K562 (cell line): ENCODE measurements around the gene SLIT1. TPM values are rescaled to one million over a fixed set of nuclear protein-coding genes. Genes with fewer than 3 reads are reported as not detected.
"Not testable (repeated sequence)": the region's sequence is repeated elsewhere in the genome, so short reads cannot be mapped to it uniquely, and the experiment has no call there.

Source experiments
- ATAC-seq: fragments of 200-7000 bp; cut with Tn5 transposase; 3 replicates; pipeline ENCODE4 v1.9.1; 2020; ENCODE audit warnings: moderate library complexity
- BruUV-seq: library from RNA; stranded (reverse); fragments of 400-500 nt; replicated peaks from 2 replicates; lab custom pipeline; 2021; lab: Mats Ljungman, UMichigan
- CTCF ChIA-PET: fragments of 300-600 bp; formaldehyde crosslinking; extraction: SDS; loops from one replicate; lab custom pipeline; 2021; ENCODE audit warnings: low intra/inter-chr PET ratio; lab: Yijun Ruan, JAX
- POLR2A ChIA-PET: fragments of 300-600, 350-650 bp; sonication (Branson Sonifier 250); formaldehyde crosslinking; extraction: SDS; loops from one replicate; lab custom pipeline; 2021; ENCODE audit warnings: antibody characterized with exemption, inconsistent platforms; lab: Yijun Ruan, JAX
- DNase-seq, 4 experiments: peaks; one replicate each; pipeline versions ENCODE4 v3.0.0 to v3.0.0-alpha.2; 2011 to 2018; ENCODE audit warnings: low spot score in 3 of 4, mixed read lengths in 3 of 4; ENCODE audit errors: extremely low read depth in 1 of 4
- FAIRE-seq: peaks from 2 replicates; lab custom pipeline; 2011; peaks lifted over from hg19 to GRCh38; lab: Jason Lieb, UNC
- H2AFZ ChIP-seq: 2 replicates; pipeline ENCODE4 v1.6.0; 2011; ENCODE audit warnings: low read depth, low read length, control low read depth, inconsistent platforms
- H3K27ac ChIP-seq: fragments of 200-600 bp; 3 replicates; pipeline ENCODE4 v1.8.0; 2011; ENCODE audit warnings: low read depth, mild to moderate bottlenecking, control low read depth, inconsistent platforms, low read length, moderate library complexity, mixed read lengths; ENCODE audit errors: extremely low read depth
- H3K27me3 ChIP-seq, 2 experiments: fragments of 300-600 bp in 1 of 2; 2 replicates in 1 of 2; 3 replicates in 1 of 2; pipeline versions ENCODE4 v1.6.0 to v1.8.0; 2011; ENCODE audit warnings: inconsistent platforms in 2 of 2, low read length in 2 of 2, mild to moderate bottlenecking in 1 of 2, mixed read lengths in 1 of 2, moderate library complexity in 1 of 2; ENCODE audit not compliant: control insufficient read depth in 2 of 2, insufficient read depth in 2 of 2
- H3K36me3 ChIP-seq: fragments of 300-600 bp; 3 replicates; pipeline ENCODE4 v1.8.0; 2011; ENCODE audit warnings: mild to moderate bottlenecking, low read length, inconsistent platforms; ENCODE audit not compliant: control insufficient read depth, insufficient read depth
- H3K4me1 ChIP-seq, 2 experiments: fragments of 200-600 bp in 1 of 2; replicated peaks in 1 of 2; 2 replicates in 1 of 2; 3 replicates in 1 of 2; pipeline versions ENCODE4 v1.5.1 to v1.8.0; 2011; ENCODE audit warnings: inconsistent platforms in 2 of 2, low read length in 2 of 2, mild to moderate bottlenecking in 1 of 2, mixed read lengths in 1 of 2, moderate library complexity in 1 of 2; ENCODE audit not compliant: control insufficient read depth in 2 of 2, insufficient read depth in 2 of 2
- H3K4me2 ChIP-seq: 2 replicates; pipeline ENCODE4 v1.6.1; 2011; ENCODE audit warnings: low read length, control low read depth, inconsistent platforms, mixed read lengths; ENCODE audit not compliant: insufficient read depth
- H3K4me3 ChIP-seq: fragments of 200-600 bp; sonication (generic), shearing (Covaris generic); 2 replicates; pipeline ENCODE4 v1.5.1; 2016; ENCODE audit warnings: control low read depth, inconsistent platforms
- H3K79me2 ChIP-seq: fragments of 200-600 bp; 3 replicates; pipeline ENCODE4 v1.8.0; 2011; ENCODE audit warnings: low read length, inconsistent platforms; ENCODE audit not compliant: control insufficient read depth, insufficient read depth
- H3K9ac ChIP-seq, 2 experiments: 2 replicates each; pipeline versions ENCODE4 v1.6.0 to v1.6.1; 2011; ENCODE audit warnings: low read depth in 2 of 2, low read length in 2 of 2, control low read depth in 1 of 2, inconsistent platforms in 1 of 2, mild to moderate bottlenecking in 1 of 2, mixed read lengths in 1 of 2; ENCODE audit not compliant: insufficient read depth in 1 of 2
- H3K9me1 ChIP-seq: one replicate; pipeline ENCODE4 v1.6.0; 2011; ENCODE audit warnings: inconsistent platforms, mild to moderate bottlenecking, low read length, moderate library complexity; ENCODE audit not compliant: control insufficient read depth, insufficient read depth
- H3K9me3 ChIP-seq: replicated peaks from 2 replicates; pipeline ENCODE4 v1.5.1; 2011; ENCODE audit warnings: low read depth, low read length, inconsistent platforms; ENCODE audit not compliant: control insufficient read depth, insufficient read depth
- H4K20me1 ChIP-seq: replicated peaks from 2 replicates; pipeline ENCODE4 v1.6.1; 2011; ENCODE audit warnings: low read length, inconsistent platforms, mixed read lengths; ENCODE audit not compliant: control insufficient read depth, insufficient read depth
- CTBP1 ChIP-seq: fragments of 450-650 bp; IDR thresholded peaks from 2 replicates; pipeline ENCODE4 v1.6.1; 2016; ENCODE audit warnings: borderline replicate concordance
- HNRNPUL1 ChIP-seq: fragments of 200-400 bp; formaldehyde crosslinking; IDR thresholded peaks from 2 replicates; pipeline ENCODE4 v1.6.1; 2017; ENCODE audit warnings: low read length
- NRF1 ChIP-seq, 2 experiments: fragments of 450-650 bp; IDR thresholded peaks in 1 of 2; conservative IDR thresholded peaks in 1 of 2; 2 replicates each; pipeline ENCODE4 v1.6.1; 2014; ENCODE audit warnings: mild to moderate bottlenecking in 2 of 2
- WGBS: fragments of 100-300 bp; shearing (Covaris generic); methylation state at CpG from one replicate; pipeline ENCODE4 v1.1.6; 2016; ENCODE audit warnings: low coverage, mixed read lengths; ENCODE audit not compliant: insufficient coverage; ENCODE audit errors: missing lambda C conversion rate; 5-methylcytosine and 5-hydroxymethylcytosine counted together
- in situ Hi-C: fragments of 300-500 bp; cut with MboI; formaldehyde crosslinking; loops from 4 replicates; pipeline ENCODE4 v1.15.0; 2018; ENCODE audit warnings: inconsistent platforms, mixed read lengths
- intact Hi-C: fragments of 100-400 bp; cut with micrococcal nuclease; formaldehyde crosslinking; loops from 2 replicates; pipeline ENCODE4 v1.14.2; 2022
- polyA plus RNA-seq, 8 experiments: library from polyadenylated mRNA; depleted of rRNA in 4 of 8; stranded (reverse) in 5 of 8; unstranded in 3 of 8; fragments of >200 nt; fragmentation: Nextera tagmentation in 2 of 8; fragmentation: Illumina TruSeq in 1 of 8; extraction: Ambion mirVana in 2 of 8; extraction: Trizol in 1 of 8; gene quantifications; 2 replicates each; pipeline versions ENCODE4 v1.2.1 to v1.2.3, GENCODE V29; 2011 to 2014; ENCODE audit warnings: inconsistent platforms in 1 of 8, missing spikeins in 1 of 8
- total RNA-seq, 7 experiments: library from RNA; depleted of rRNA in 6 of 7; stranded (reverse); fragments of >200 nt in 6 of 7; fragmentation: Illumina TruSeq in 2 of 7; extraction: Trizol in 2 of 7; gene quantifications; 2 replicates each; pipeline versions ENCODE4 v1.2.1 to v1.2.3, GENCODE V29; 2011 to 2021; ENCODE audit warnings: low replicate concordance in 1 of 7
- TF ChIP-seq, protein P1 (sequence below): fragments of 450-650 bp; IDR thresholded peaks from 2 replicates; pipeline ENCODE4 v1.6.1; 2016; ENCODE audit warnings: mild to moderate bottlenecking

The SLIT1 gene
- total and polyA plus RNA-seq, 9 of the 15 experiments (the other 6 are each of a cell fraction or from before 2014, with no cell fraction given) = 0.01 to 0.11 (median 0.04) TPM; not detected in 3

DNA sequence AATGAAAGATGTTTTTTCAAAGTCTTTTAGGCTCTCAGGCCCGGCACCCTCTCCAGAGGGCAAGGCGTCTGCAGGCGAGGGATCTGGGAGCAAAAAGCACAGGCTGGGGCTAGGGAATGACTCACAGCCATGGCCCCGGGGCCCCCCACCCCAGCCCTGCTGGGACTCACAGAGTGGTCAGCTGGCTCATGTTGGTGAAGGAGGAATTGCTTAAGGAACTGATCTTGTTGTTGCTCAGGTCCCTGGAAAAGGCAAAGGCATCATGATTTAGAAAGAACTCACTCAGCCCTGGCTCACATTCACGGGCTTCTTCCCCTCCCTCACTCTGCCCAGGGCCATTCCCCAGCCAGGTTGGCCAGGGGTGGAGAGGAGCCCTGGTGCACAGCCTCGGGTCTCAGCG lies 151.5 kb downstream of the SLIT1 start (continued):
- TF ChIP-seq, protein P1, sequence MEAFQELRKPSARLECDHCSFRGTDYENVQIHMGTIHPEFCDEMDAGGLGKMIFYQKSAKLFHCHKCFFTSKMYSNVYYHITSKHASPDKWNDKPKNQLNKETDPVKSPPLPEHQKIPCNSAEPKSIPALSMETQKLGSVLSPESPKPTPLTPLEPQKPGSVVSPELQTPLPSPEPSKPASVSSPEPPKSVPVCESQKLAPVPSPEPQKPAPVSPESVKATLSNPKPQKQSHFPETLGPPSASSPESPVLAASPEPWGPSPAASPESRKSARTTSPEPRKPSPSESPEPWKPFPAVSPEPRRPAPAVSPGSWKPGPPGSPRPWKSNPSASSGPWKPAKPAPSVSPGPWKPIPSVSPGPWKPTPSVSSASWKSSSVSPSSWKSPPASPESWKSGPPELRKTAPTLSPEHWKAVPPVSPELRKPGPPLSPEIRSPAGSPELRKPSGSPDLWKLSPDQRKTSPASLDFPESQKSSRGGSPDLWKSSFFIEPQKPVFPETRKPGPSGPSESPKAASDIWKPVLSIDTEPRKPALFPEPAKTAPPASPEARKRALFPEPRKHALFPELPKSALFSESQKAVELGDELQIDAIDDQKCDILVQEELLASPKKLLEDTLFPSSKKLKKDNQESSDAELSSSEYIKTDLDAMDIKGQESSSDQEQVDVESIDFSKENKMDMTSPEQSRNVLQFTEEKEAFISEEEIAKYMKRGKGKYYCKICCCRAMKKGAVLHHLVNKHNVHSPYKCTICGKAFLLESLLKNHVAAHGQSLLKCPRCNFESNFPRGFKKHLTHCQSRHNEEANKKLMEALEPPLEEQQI = no peak
- TF ChIP-seq CTBP1 = no peak
- no peak for TF ChIP-seq NRF1 (conservative IDR thresholded peaks at IDR 0.05 in 1 of 2, IDR thresholded peaks at IDR 0.05 in 1 of 2)
- TF ChIP-seq HNRNPUL1 = no peak

DNA sequence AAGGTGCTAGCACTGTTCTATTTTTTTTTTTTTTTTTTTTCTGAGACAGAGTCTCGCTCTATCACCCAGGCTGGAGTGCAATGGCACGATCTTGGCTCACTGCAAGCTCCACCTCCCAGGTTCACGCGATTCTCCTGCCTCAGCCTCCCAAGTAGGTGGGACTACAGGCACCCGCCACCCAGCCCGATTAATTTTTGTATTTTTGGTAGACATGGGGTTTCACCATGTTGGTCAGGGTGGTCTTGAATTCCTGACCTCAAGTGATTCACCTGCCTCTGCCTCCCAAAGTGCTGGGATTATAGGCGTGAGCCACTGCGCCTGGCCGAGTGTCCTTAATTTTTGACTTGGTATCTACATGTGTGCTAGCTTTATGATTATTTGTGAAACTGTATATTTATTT lies 151.9 kb downstream of the SLIT1 start:
- H3K79me2 ChIP-seq, H3K9ac ChIP-seq, H3K9me3 ChIP-seq, BruUV-seq, FAIRE-seq, H3K4me2 ChIP-seq, H3K27ac ChIP-seq, H3K9me1 ChIP-seq, H3K36me3 ChIP-seq, ATAC-seq, H2AFZ ChIP-seq, H3K4me3 ChIP-seq, H3K4me1 ChIP-seq, DNase-seq, H4K20me1 ChIP-seq, intact Hi-C loops: not testable (repeated sequence)
- ChIA-PET CTCF (interaction anchor here (1.0 kb wide), 1 partner anchor 391 kb away, joined by 3 read pairs; no protein-coding TSS in a partner anchor), POLR2A (interaction anchor here (0.6 kb wide), 1 partner anchor 159 kb away, joined by 5 read pairs; no protein-coding TSS in a partner anchor)
- in situ Hi-C loops = loop anchor here (10.0 kb wide), 1 partner anchor 389 kb away; no protein-coding TSS in a partner anchor
- H3K27me3 ChIP-seq = peaks cover 19 to 54% of the 10 kb centered on the region in 2 experiments; a peak in 4 of 5 replicates
- WGBS = 7% methylated on average over 7 of the region's 9 CpGs
